Activated T-cell treated with anti-CD3 and anti-CD28 coated beads for 48 hours (primary cell): Measurements from ENCODE around the gene CBFA2T2.
"Not testable (repeated sequence)": the region's sequence is repeated elsewhere in the genome, so short reads cannot be mapped to it uniquely, and the experiment has no call there.

Experiments
- DNase-seq: peaks from one replicate; pipeline ENCODE4 v3.0.0-alpha.2; 2020; ENCODE audit warnings: low read depth

CBFA2T2 gene

GRCh38 chr20:33626190-33626589 is 136.3 kb downstream of the CBFA2T2 start:
- no peak for DNase-seq

GRCh38 chr20:33627577-33628216 is 137.8 kb downstream of the CBFA2T2 start:
- DNase-seq, result no peak

- DNase-seq, result no peak
Observed at GRCh38 chr20:33629533-33629932, 139.6 kb downstream of the CBFA2T2 start.

GRCh38 chr20:33629979-33630378 is 140.1 kb downstream of the CBFA2T2 start:
- DNase-seq, result no peak

- DNase-seq, result no peak
Observed at GRCh38 chr20:33630507-33630906, 140.6 kb downstream of the CBFA2T2 start.

- DNase-seq, result not testable (repeated sequence)
Observed at GRCh38 chr20:33631910-33632309, 142.0 kb downstream of the CBFA2T2 start.

GRCh38 chr20:33635341-33635740 is 145.4 kb downstream of the CBFA2T2 start:
- DNase-seq, result no peak

GRCh38 chr20:33636776-33637175 is 146.9 kb downstream of the CBFA2T2 start:
- DNase-seq, result no peak

- no peak for DNase-seq
Observed at GRCh38 chr20:33640287-33640686, 150.4 kb downstream of the CBFA2T2 start.

- DNase-seq, result no peak
Observed at GRCh38 chr20:33644313-33645071, 154.6 kb downstream of the CBFA2T2 start.

- no peak for DNase-seq
Observed at GRCh38 chr20:33645072-33645358, 155.1 kb downstream of the CBFA2T2 start.

- DNase-seq, result no peak
Observed at GRCh38 chr20:33645396-33645795, 155.5 kb downstream of the CBFA2T2 start.

- DNase-seq, result no peak
Observed at GRCh38 chr20:33646191-33646590, 156.3 kb downstream of the CBFA2T2 start.

GRCh38 chr20:33646959-33647602 is 157.2 kb downstream of the CBFA2T2 start:
- not testable (repeated sequence) for DNase-seq

GRCh38 chr20:33647603-33648395 is 157.9 kb downstream of the CBFA2T2 start:
- no peak for DNase-seq

- DNase-seq, result no peak
Observed at GRCh38 chr20:33648396-33649004, 158.6 kb downstream of the CBFA2T2 start.

- DNase-seq, result no peak
Observed at GRCh38 chr20:33649201-33649681, 159.3 kb downstream of the CBFA2T2 start.

- no peak for DNase-seq
Observed at GRCh38 chr20:33650111-33650752, 160.3 kb downstream of the CBFA2T2 start.

GRCh38 chr20:33650753-33651561 is 161.1 kb downstream of the CBFA2T2 start:
- no peak for DNase-seq

GRCh38 chr20:33651562-33652048 is 161.7 kb downstream of the CBFA2T2 start:
- no peak for DNase-seq
